Measurements from ENCODE around the gene POLR3F. TPM values are rescaled to one million over a fixed set of nuclear protein-coding genes. Genes with fewer than 3 reads are reported as not detected.

POLR3F gene
- total and polyA plus RNA-seq, 9 of the 15 experiments (the other 6 are each of a cell fraction or from before 2014, with no cell fraction given): 7.0 to 15.0 (median 9.6) TPM

GRCh38 chr20:18496740-18497592 lies 29.8 kb downstream of the POLR3F start, which contains the start of gene RBBP9 (continued):
- TF ChIP-seq, protein P1, sequence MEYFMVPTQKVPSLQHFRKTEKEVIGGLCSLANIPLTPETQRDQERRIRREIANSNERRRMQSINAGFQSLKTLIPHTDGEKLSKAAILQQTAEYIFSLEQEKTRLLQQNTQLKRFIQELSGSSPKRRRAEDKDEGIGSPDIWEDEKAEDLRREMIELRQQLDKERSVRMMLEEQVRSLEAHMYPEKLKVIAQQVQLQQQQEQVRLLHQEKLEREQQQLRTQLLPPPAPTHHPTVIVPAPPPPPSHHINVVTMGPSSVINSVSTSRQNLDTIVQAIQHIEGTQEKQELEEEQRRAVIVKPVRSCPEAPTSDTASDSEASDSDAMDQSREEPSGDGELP (CRISPR knock-in tag; IDR thresholded peaks at IDR 0.05; ENCODE audit: borderline replicate concordance): peak; percentile 59; the same call in 1 of the 2 replicates
- TF ChIP-seq ZNF239 (CRISPR knock-in tag; IDR thresholded peaks at IDR 0.05) (no peak), HMG20A (CRISPR knock-in tag; conservative IDR thresholded peaks at IDR 0.05) (no peak), TBP (optimal IDR thresholded peaks at IDR 0.05; ENCODE audit: low read depth, low read length) (no peak), NR2C1 (IDR thresholded peaks at IDR 0.05) (no peak), NR2C1 (tag; IDR thresholded peaks at IDR 0.05) (0 out of 2 replicates have a peak, but pooled peaks have one; percentile 15), TFAM (CRISPR knock-in tag; conservative IDR thresholded peaks at IDR 0.05) (no peak), NFIC (IDR thresholded peaks at IDR 0.05) (no peak; the same call in 1 of the 2 replicates), JUND (IDR thresholded peaks at IDR 0.05; ENCODE audit: borderline replicate concordance, low read depth, low read length) (peak; percentile 13; the same call in 1 of the 2 replicates), JUND (tag; IDR thresholded peaks at IDR 0.05; ENCODE audit: borderline replicate concordance, low read depth, low read length) (no peak), STAG1 (CRISPR knock-in tag; IDR thresholded peaks at IDR 0.05; ENCODE audit: borderline replicate concordance) (no peak), TEAD1 (CRISPR knock-in tag; IDR thresholded peaks at IDR 0.05) (no peak), ZBTB9 (CRISPR knock-in tag; IDR thresholded peaks at IDR 0.05) (no peak), SNIP1 (IDR thresholded peaks at IDR 0.05; ENCODE audit: low read depth) (no peak), ATF3 (IDR thresholded peaks at IDR 0.05) (no peak), ATF3 (CRISPR knock-in tag; conservative IDR thresholded peaks at IDR 0.05) (no peak), SUPT5H (IDR thresholded peaks at IDR 0.05) (no peak; the same call in 1 of the 2 replicates), MCM3 (IDR thresholded peaks at IDR 0.05) (no peak), RB1 (IDR thresholded peaks at IDR 0.05; ENCODE audit: low read depth) (peak; percentile 37; the same call in 1 of the 2 replicates), ZNF133 (CRISPR knock-in tag; IDR thresholded peaks at IDR 0.05) (no peak), ZNF655 (CRISPR knock-in tag; IDR thresholded peaks at IDR 0.05) (no peak), ZFX (CRISPR knock-in tag; IDR thresholded peaks at IDR 0.05) (peak; percentile 59), NFE2L1 (tag; IDR thresholded peaks at IDR 0.05; ENCODE audit: borderline replicate concordance, low read depth) (no peak)
- TF ChIP-seq, protein P2, sequence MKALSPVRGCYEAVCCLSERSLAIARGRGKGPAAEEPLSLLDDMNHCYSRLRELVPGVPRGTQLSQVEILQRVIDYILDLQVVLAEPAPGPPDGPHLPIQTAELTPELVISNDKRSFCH (CRISPR knock-in tag; IDR thresholded peaks at IDR 0.05): no peak
- TF ChIP-seq, protein P2 (tag; IDR thresholded peaks at IDR 0.05): no peak
